SKM-1 (cell line): Measurements from ENCODE around the gene MUC12.
"Not testable (repeated sequence)": the region's sequence is repeated elsewhere in the genome, so short reads cannot be mapped to it uniquely, and the experiment has no call there.

Source experiments
- DNase-seq: peaks from one replicate; lab custom pipeline; 2025; ENCODE audit not compliant: unreplicated experiment; lab: John Stamatoyannopoulos, UW

Gene MUC12

GRCh38 chr7:101065162-101065561, 95.8 kb downstream of the MUC12 start:
- not testable (repeated sequence) for DNase-seq

- DNase-seq, result no peak
Measured at GRCh38 chr7:101066141-101066832, 96.9 kb downstream of the MUC12 start.

GRCh38 chr7:101066833-101067177, 97.4 kb downstream of the MUC12 start:
- DNase-seq, result no peak

GRCh38 chr7:101068401-101068800, 99.0 kb downstream of the MUC12 start:
- DNase-seq, result no peak
